HEK293T (cell line): ENCODE measurements around the gene FRRS1.

Source experiments
- CTCF ChIA-PET: fragments of 350-600 bp; formaldehyde crosslinking; extraction: SDS; loops from one replicate; lab custom pipeline; 2021; ENCODE audit warnings: antibody characterized with exemption, inconsistent platforms; lab: Yijun Ruan, JAX
- POLR2A ChIA-PET: fragments of 350-600 bp; formaldehyde crosslinking; extraction: SDS; loops from one replicate; lab custom pipeline; 2020; ENCODE audit warnings: antibody characterized with exemption, inconsistent platforms; lab: Yijun Ruan, JAX
- DNase-seq: peaks from one replicate; pipeline ENCODE4 v3.0.0; 2012; ENCODE audit warnings: mixed read lengths; ENCODE audit errors: extremely low spot score
- ARNT ChIP-seq: fragments of 450-650 bp; IDR thresholded peaks from 2 replicates; pipeline ENCODE4 v1.6.1; 2017; ENCODE audit warnings: mild to moderate bottlenecking
- BHLHE40 ChIP-seq: fragments of 450-650 bp; IDR thresholded peaks from 2 replicates; pipeline ENCODE4 v1.6.1; 2016; ENCODE audit warnings: mild to moderate bottlenecking, moderate library complexity, borderline replicate concordance
- CTBP1 ChIP-seq: fragments of 450-650 bp; IDR thresholded peaks from 2 replicates; pipeline ENCODE4 v1.6.1; 2016; ENCODE audit warnings: borderline replicate concordance
- ELF4 ChIP-seq: fragments of 450-650 bp; IDR thresholded peaks from 2 replicates; pipeline ENCODE4 v1.6.1; 2017; ENCODE audit warnings: antibody characterized with exemption
- FOXA1 ChIP-seq: fragments of 450-650 bp; IDR thresholded peaks from 2 replicates; pipeline ENCODE4 v1.6.1; 2016; ENCODE audit warnings: mild to moderate bottlenecking
- FOXK2 ChIP-seq: fragments of 450-650 bp; IDR thresholded peaks from 2 replicates; pipeline ENCODE4 v1.6.1; 2016; ENCODE audit warnings: mild to moderate bottlenecking
- FOXM1 ChIP-seq: fragments of 450-650 bp; IDR thresholded peaks from 2 replicates; pipeline ENCODE4 v1.6.1; 2017; ENCODE audit warnings: mild to moderate bottlenecking, borderline replicate concordance
- HDGF ChIP-seq: fragments of 450-650 bp; IDR thresholded peaks from 2 replicates; pipeline ENCODE4 v1.6.1; 2017; ENCODE audit warnings: antibody characterized with exemption, borderline replicate concordance
- L3MBTL2 ChIP-seq: fragments of 450-650 bp; conservative IDR thresholded peaks from 2 replicates; pipeline ENCODE4 v1.6.1; 2016; ENCODE audit warnings: mild to moderate bottlenecking
- LEF1 ChIP-seq: fragments of 450-650 bp; IDR thresholded peaks from 2 replicates; pipeline ENCODE4 v1.6.1; 2017; ENCODE audit warnings: mild to moderate bottlenecking, borderline replicate concordance
- NFRKB ChIP-seq: fragments of 450-650 bp; IDR thresholded peaks from 2 replicates; pipeline ENCODE4 v1.6.1; 2016; ENCODE audit warnings: mild to moderate bottlenecking, moderate library complexity
- PKNOX1 ChIP-seq: fragments of 450-650 bp; IDR thresholded peaks from 2 replicates; pipeline ENCODE4 v1.6.1; 2016
- SP1 ChIP-seq: fragments of 450-650 bp; IDR thresholded peaks from 2 replicates; pipeline ENCODE4 v1.6.1; 2017
- SUZ12 ChIP-seq: fragments of 450-650 bp; IDR thresholded peaks from 2 replicates; pipeline ENCODE4 v1.6.1; 2016; ENCODE audit warnings: mild to moderate bottlenecking
- TARDBP ChIP-seq: fragments of 450-650 bp; IDR thresholded peaks from 2 replicates; pipeline ENCODE4 v1.6.1; 2016
- ZNF384 ChIP-seq: fragments of 450-650 bp; IDR thresholded peaks from 2 replicates; pipeline ENCODE4 v1.6.1; 2016

Gene FRRS1

GRCh38 chr1:99768524-99769245 is 2.2 kb upstream of the FRRS1 start:
- ChIA-PET CTCF (interaction anchor here (1.2 kb wide), 1 partner anchor 13 kb away, joined by 3 read pairs; no protein-coding TSS in a partner anchor), POLR2A (no interaction called here)
- TF ChIP-seq FOXA1: no peak
- no peak for DNase-seq

GRCh38 chr1:99768104-99768503 is 1.7 kb upstream of the FRRS1 start:
- no peak for DNase-seq
- TF ChIP-seq NFRKB (no peak), FOXM1 (no peak), L3MBTL2 (no peak), ELF4 (no peak), HDGF (no peak), BHLHE40 (no peak), ZNF384 (no peak), SUZ12 (no peak), PKNOX1 (no peak), ARNT (no peak), FOXA1 (no peak), FOXK2 (no peak), LEF1 (no peak), CTBP1 (no peak), SP1 (no peak)
- ChIA-PET CTCF (no interaction called here), POLR2A (no interaction called here)

GRCh38 chr1:99764909-99765308 is 1.5 kb downstream of the FRRS1 start:
- CTCF ChIA-PET: no interaction called here
- no peak for TF ChIP-seq FOXA1
- TF ChIP-seq LEF1: no peak
- no peak for TF ChIP-seq TARDBP
- TF ChIP-seq FOXM1: no peak
- no peak for TF ChIP-seq ARNT
- no peak for TF ChIP-seq SUZ12
- no peak for TF ChIP-seq ELF4
- TF ChIP-seq NFRKB: no peak
- no peak for TF ChIP-seq PKNOX1
- TF ChIP-seq HDGF: no peak
- TF ChIP-seq CTBP1: no peak
- no peak for TF ChIP-seq ZNF384
- TF ChIP-seq BHLHE40: no peak
- no peak for TF ChIP-seq FOXK2
- TF ChIP-seq L3MBTL2: no peak
- TF ChIP-seq SP1: no peak
- DNase-seq: no peak
- POLR2A ChIA-PET: no interaction called here

GRCh38 chr1:99764439-99764838 is 2.0 kb downstream of the FRRS1 start:
- no peak for DNase-seq
- TF ChIP-seq HDGF (no peak), SUZ12 (no peak), PKNOX1 (no peak), FOXA1 (no peak), SP1 (no peak), FOXM1 (no peak), FOXK2 (no peak), BHLHE40 (no peak), LEF1 (no peak), CTBP1 (no peak), ZNF384 (no peak), TARDBP (no peak), NFRKB (no peak), ARNT (no peak), L3MBTL2 (no peak), ELF4 (no peak)
- CTCF ChIA-PET: no interaction called here
- POLR2A ChIA-PET: no interaction called here

GRCh38 chr1:99763956-99764355 is 2.5 kb downstream of the FRRS1 start:
- CTCF ChIA-PET: no interaction called here
- TF ChIP-seq BHLHE40 (no peak), ARNT (no peak), TARDBP (no peak), SUZ12 (no peak), ELF4 (no peak), PKNOX1 (no peak)
- no peak for DNase-seq
- POLR2A ChIA-PET: no interaction called here

GRCh38 chr1:99761774-99762173 is 4.7 kb downstream of the FRRS1 start:
- DNase-seq: no peak
- TF ChIP-seq FOXA1: no peak
- TF ChIP-seq ELF4: no peak
- TF ChIP-seq PKNOX1: no peak
- no peak for TF ChIP-seq SUZ12
- TF ChIP-seq ZNF384: no peak
- TF ChIP-seq SP1: no peak
- no peak for TF ChIP-seq HDGF
- CTCF ChIA-PET: interaction anchor here (0.6 kb wide), 2 partner anchors 430 to 811 kb away, joined by 3 to 4 read pairs; no protein-coding TSS in a partner anchor
- POLR2A ChIA-PET: no interaction called here
